K562 (cell line): ENCODE measurements around the gene NRSN2. TPM values are rescaled to one million over a fixed set of nuclear protein-coding genes. Genes with fewer than 3 reads are reported as not detected.
A peak's percentile ranks its signal among the peaks of the same experiment; 100 is the strongest.

Experiments
- ARID2 ChIP-seq: fragments of 450-650 bp; IDR thresholded peaks from 2 replicates; pipeline ENCODE4 v1.6.1; 2017; ENCODE audit warnings: antibody characterized with exemption, mild to moderate bottlenecking
- GATA2 ChIP-seq: sonication (generic); formaldehyde crosslinking; IDR thresholded peaks from 2 replicates; pipeline ENCODE4 v1.4.0; 2020; ENCODE audit warnings: mild to moderate bottlenecking, missing genetic modification reagents
- GTF2E2 ChIP-seq: fragments of 200-800 bp; sonication (Bioruptor generic); IDR thresholded peaks from 2 replicates; pipeline ENCODE4 v1.6.1; 2016; ENCODE audit warnings: missing genetic modification characterization, missing compliant biosample characterization
- KAT7 ChIP-seq: sonication (generic); formaldehyde crosslinking; IDR thresholded peaks from 2 replicates; pipeline ENCODE4 v1.8.0; 2022; ENCODE audit warnings: missing genetic modification reagents, mild to moderate bottlenecking, borderline replicate concordance
- MEIS2 ChIP-seq: fragments of 450-650 bp; IDR thresholded peaks from 2 replicates; pipeline ENCODE4 v1.6.1; 2014; ENCODE audit warnings: mild to moderate bottlenecking; ENCODE audit not compliant: partially characterized antibody
- MGA ChIP-seq: fragments of 450-650 bp; IDR thresholded peaks from 2 replicates; pipeline ENCODE4 v1.6.1; 2016; ENCODE audit warnings: mild to moderate bottlenecking, moderate library complexity
- PTBP1 ChIP-seq: fragments of 200-400 bp; formaldehyde crosslinking; IDR thresholded peaks from 2 replicates; pipeline ENCODE4 v1.6.1; 2017; ENCODE audit warnings: low read depth, low read length
- RBM39 ChIP-seq: fragments of 200-400 bp; formaldehyde crosslinking; optimal IDR thresholded peaks from 2 replicates; pipeline ENCODE3; 2018; ENCODE audit warnings: low read depth, low read length
- SLC30A9 ChIP-seq: fragments of 250-450 bp; sonication (Bioruptor Pico); IDR thresholded peaks from 2 replicates; pipeline ENCODE4 v1.8.0; 2022; ENCODE audit warnings: mild to moderate bottlenecking, moderate library complexity
- SMAD4 ChIP-seq: fragments of 250-450 bp; sonication (Bioruptor Pico); conservative IDR thresholded peaks from 2 replicates; pipeline ENCODE4 v1.8.0; 2021; ENCODE audit warnings: inconsistent platforms, mild to moderate bottlenecking, moderate library complexity
- SOX6 ChIP-seq: fragments of 450-650 bp; IDR thresholded peaks from 2 replicates; pipeline ENCODE4 v1.6.1; 2014; ENCODE audit warnings: mild to moderate bottlenecking
- SRSF9 ChIP-seq: fragments of 200-400 bp; formaldehyde crosslinking; IDR thresholded peaks from 2 replicates; pipeline ENCODE4 v1.6.1; 2017; ENCODE audit warnings: low read depth, low read length, borderline replicate concordance
- THAP7 ChIP-seq: fragments of 250-450 bp; sonication (Bioruptor Pico); IDR thresholded peaks from 2 replicates; pipeline ENCODE4 v1.5.0; 2021
- ZKSCAN1 ChIP-seq: fragments of 150-350 bp; IDR thresholded peaks from 2 replicates; pipeline ENCODE4 v1.6.1; 2016; ENCODE audit warnings: low read depth, low read length
- ZNF143 ChIP-seq: sonication (generic); formaldehyde crosslinking; IDR thresholded peaks from 2 replicates; pipeline ENCODE4 v1.9.0; 2022; ENCODE audit warnings: mild to moderate bottlenecking, missing genetic modification reagents
- ZNF589 ChIP-seq: fragments of 200-800 bp; sonication (Bioruptor generic); IDR thresholded peaks from 2 replicates; pipeline ENCODE4 v1.6.1; 2016; ENCODE audit warnings: low read depth, missing genetic modification characterization, missing compliant biosample characterization
- polyA plus RNA-seq, 8 experiments: library from polyadenylated mRNA; depleted of rRNA in 4 of 8; stranded (reverse) in 5 of 8; unstranded in 3 of 8; fragments of >200 nt; fragmentation: Nextera tagmentation in 2 of 8; fragmentation: Illumina TruSeq in 1 of 8; extraction: Ambion mirVana in 2 of 8; extraction: Trizol in 1 of 8; gene quantifications; 2 replicates each; pipeline versions ENCODE4 v1.2.1 to v1.2.3, GENCODE V29; 2011 to 2014; ENCODE audit warnings: inconsistent platforms in 1 of 8, missing spikeins in 1 of 8
- total RNA-seq, 7 experiments: library from RNA; depleted of rRNA in 6 of 7; stranded (reverse); fragments of >200 nt in 6 of 7; fragmentation: Illumina TruSeq in 2 of 7; extraction: Trizol in 2 of 7; gene quantifications; 2 replicates each; pipeline versions ENCODE4 v1.2.1 to v1.2.3, GENCODE V29; 2011 to 2021; ENCODE audit warnings: low replicate concordance in 1 of 7

Gene NRSN2
- total and polyA plus RNA-seq, 9 of the 15 experiments (the other 6 are each of a cell fraction or from before 2014, with no cell fraction given): 7.5 to 29.7 (median 11.1) TPM

- peak; percentile 25; the same call in 1 of the 2 replicates for TF ChIP-seq MGA
- no peak for TF ChIP-seq THAP7
- peak; percentile 36; the same call in 1 of the 2 replicates for TF ChIP-seq SMAD4 (CRISPR knock-in tag)
- TF ChIP-seq MEIS2: peak; percentile 86
- TF ChIP-seq RBM39: no peak
- no peak for TF ChIP-seq ARID2
- no peak for TF ChIP-seq ZNF589 (CRISPR knock-in tag)
- no peak for TF ChIP-seq SLC30A9 (CRISPR knock-in tag)
- no peak for TF ChIP-seq ZKSCAN1
- TF ChIP-seq GATA2 (CRISPR knock-in tag): no peak
- TF ChIP-seq GTF2E2 (tag): no peak
- no peak for TF ChIP-seq ZNF143 (CRISPR knock-in tag)
- no peak for TF ChIP-seq PTBP1
- TF ChIP-seq SOX6: peak; percentile 70
- no peak for TF ChIP-seq KAT7 (CRISPR knock-in tag)
- TF ChIP-seq SRSF9: no peak
These were observed 52.3 kb downstream of the NRSN2 start (continued) for GRCh38 chr20:399182-399707.
